CD14-positive monocyte (primary cell): ENCODE results near the gene CNTNAP2. TPM values are rescaled to one million over a fixed set of nuclear protein-coding genes. Genes with fewer than 3 reads are reported as not detected.

Source experiments
- DNase-seq, 3 donors: peaks; one replicate each; pipeline ENCODE4 v3.0.0-alpha.2; 2011 to 2022
- H2AFZ ChIP-seq: 2 replicates; pipeline ENCODE4 v1.6.0; 2012; ENCODE audit warnings: mild to moderate bottlenecking, low read depth, low read length, inconsistent platforms; ENCODE audit not compliant: insufficient read depth, poor library complexity, severe bottlenecking
- H3K27ac ChIP-seq, 2 donors: 1 replicate in 1 of 2; 2 replicates in 1 of 2; pipeline ENCODE4 v1.5.1; 2012 to 2013; ENCODE audit warnings: low read length in 2 of 2, control low read depth in 1 of 2, inconsistent platforms in 1 of 2, low read depth in 1 of 2, mild to moderate bottlenecking in 1 of 2
- H3K27me3 ChIP-seq, 2 donors: one replicate each; pipeline versions ENCODE4 v1.6.0 to v1.6.1; 2011 to 2013; ENCODE audit warnings: low read length in 2 of 2; ENCODE audit not compliant: control insufficient read depth in 2 of 2, insufficient read depth in 2 of 2
- H3K36me3 ChIP-seq, 2 donors: replicated peaks in 1 of 2; 1 replicate in 1 of 2; 2 replicates in 1 of 2; pipeline versions ENCODE4 v1.5.1 to v1.6.1; 2012 to 2013; ENCODE audit warnings: low read length in 2 of 2, control low read depth in 1 of 2, inconsistent platforms in 1 of 2, mild to moderate bottlenecking in 1 of 2; ENCODE audit not compliant: insufficient read depth in 2 of 2, control insufficient read depth in 1 of 2
- H3K4me1 ChIP-seq, 2 donors: 1 replicate in 1 of 2; 2 replicates in 1 of 2; pipeline versions ENCODE4 v1.5.1 to v1.6.1; 2012 to 2013; ENCODE audit warnings: low read length in 2 of 2, control low read depth in 1 of 2, inconsistent platforms in 1 of 2, mild to moderate bottlenecking in 1 of 2, moderate library complexity in 1 of 2; ENCODE audit not compliant: insufficient read depth in 2 of 2, control insufficient read depth in 1 of 2
- H3K4me2 ChIP-seq: replicated peaks from 2 replicates; pipeline ENCODE3; 2012; ENCODE audit warnings: low read length, moderate library complexity, mild to moderate bottlenecking; ENCODE audit not compliant: poor library complexity, severe bottlenecking; ENCODE audit errors: extremely low read depth
- H3K4me3 ChIP-seq, 3 experiments: fragments of 200-600 bp in 1 of 3; sonication (generic) in 1 of 3; replicated peaks in 1 of 3; 1 replicate in 2 of 3; 2 replicates in 1 of 3; pipeline ENCODE4 v1.5.1; 2011 to 2013; ENCODE audit warnings: low read length in 3 of 3, mild to moderate bottlenecking in 3 of 3, control low read depth in 2 of 3, low read depth in 2 of 3, inconsistent platforms in 1 of 3, moderate library complexity in 1 of 3
- H3K79me2 ChIP-seq: 2 replicates; pipeline ENCODE4 v1.6.0; 2012; ENCODE audit warnings: mild to moderate bottlenecking, control low read depth, inconsistent platforms, low read length, moderate library complexity; ENCODE audit not compliant: insufficient read depth
- H3K9ac ChIP-seq: 2 replicates; pipeline ENCODE4 v1.6.0; 2017; ENCODE audit warnings: low read length, mild to moderate bottlenecking; ENCODE audit not compliant: insufficient read depth, poor library complexity, severe bottlenecking
- H3K9me3 ChIP-seq, 2 donors: replicated peaks in 1 of 2; 1 replicate in 1 of 2; 2 replicates in 1 of 2; pipeline versions ENCODE4 v1.5.1 to v1.6.1; 2012 to 2013; ENCODE audit warnings: low read length in 2 of 2, control low read depth in 1 of 2; ENCODE audit not compliant: control insufficient read depth in 1 of 2, insufficient read depth in 1 of 2
- H4K20me1 ChIP-seq: 2 replicates; pipeline ENCODE4 v1.6.0; 2012; ENCODE audit warnings: mild to moderate bottlenecking, low read length, control low read depth, moderate library complexity; ENCODE audit not compliant: insufficient read depth
- H3K27ac Mint-ChIP-seq, 7 donors: one replicate each; pipeline ENCODE4 v1.8.0; 2020; ENCODE audit warnings: mild to moderate bottlenecking in 7 of 7, mixed read lengths in 7 of 7, moderate library complexity in 6 of 7, inconsistent platforms in 2 of 7
- H3K27me3 Mint-ChIP-seq, 3 donors: one replicate each; pipeline ENCODE4 v1.8.0; 2021 to 2022; ENCODE audit warnings: low read depth in 3 of 3, mild to moderate bottlenecking in 3 of 3, mixed read lengths in 3 of 3, moderate library complexity in 3 of 3, inconsistent platforms in 1 of 3
- H3K36me3 Mint-ChIP-seq, 2 donors: one replicate each; pipeline ENCODE4 v1.8.0; 2020; ENCODE audit warnings: mixed read lengths in 2 of 2, inconsistent platforms in 1 of 2, mild to moderate bottlenecking in 1 of 2
- H3K4me1 Mint-ChIP-seq: one replicate; pipeline ENCODE4 v1.8.0; 2020; ENCODE audit warnings: mild to moderate bottlenecking, mixed read lengths
- H3K4me3 Mint-ChIP-seq, 2 donors: one replicate each; pipeline ENCODE4 v1.8.0; 2020; ENCODE audit warnings: mild to moderate bottlenecking in 2 of 2, mixed read lengths in 2 of 2, moderate library complexity in 1 of 2
- H3K9me3 Mint-ChIP-seq, 7 donors: one replicate each; pipeline ENCODE4 v1.8.0; 2020 to 2022; ENCODE audit warnings: mixed read lengths in 7 of 7, mild to moderate bottlenecking in 6 of 7, moderate library complexity in 6 of 7, inconsistent platforms in 2 of 7
- CTCF ChIP-seq: fragments of 200-600 bp; IDR thresholded peaks from one replicate; pipeline ENCODE4 v1.8.0; 2022; ENCODE audit warnings: antibody characterized with exemption, mild to moderate bottlenecking
- WGBS: methylation state at CpG from one replicate; pipeline ENCODE4 v1.1.5; 2013; ENCODE audit warnings: missing lambda C conversion rate; ENCODE audit not compliant: insufficient coverage; 5-methylcytosine and 5-hydroxymethylcytosine counted together
- intact Hi-C, 2 donors: fragments of 100-400 bp; cut with micrococcal nuclease; formaldehyde crosslinking; loops; one replicate each; pipeline versions ENCODE4 v1.15.0 to v1.15.1; 2023
- polyA plus RNA-seq, 3 donors: library from polyadenylated mRNA; depleted of rRNA in 1 of 3; unstranded in 2 of 3; stranded (reverse) in 1 of 3; fragments of 300-500 nt in 2 of 3; fragments of >200 nt in 1 of 3; fragmentation: Illumina TruSeq in 2 of 3; gene quantifications; 1 replicate in 2 of 3; 2 replicates in 1 of 3; pipeline ENCODE4 v1.2.3, GENCODE V29; 2012 to 2021

Gene CNTNAP2
- polyA plus RNA-seq, 3 donors: 0.01 TPM; not detected in 2

- Mint-ChIP-seq H3K36me3 (no peaks in the 10 kb centered on the region), H3K9me3 (peaks cover 0 to 7% (median 2%) of the 10 kb centered on the region in 7 donors), H3K4me1 (no peaks in the 10 kb centered on the region), H3K27ac (no peak overlapping the region), H3K27me3 (no peaks in the 10 kb centered on the region), H3K4me3 (no peak overlapping the region)
- Histone ChIP-seq H4K20me1 (no peaks in the 10 kb centered on the region), H2AFZ (no peak overlapping the region), H3K9ac (no peak overlapping the region), H3K27ac (no peak overlapping the region), H3K4me2 (no peak overlapping the region), H3K27me3 (no peaks in the 10 kb centered on the region), H3K36me3 (no peaks in the 10 kb centered on the region), H3K4me3 (no peak overlapping the region), H3K4me1 (no peaks in the 10 kb centered on the region), H3K9me3 (no peaks in the 10 kb centered on the region), H3K79me2 (no peaks in the 10 kb centered on the region)
- intact Hi-C loops: no loop called here
- DNase-seq: no peak
- no CpG with 5 or more reads among the region's 1 CpG for WGBS
- TF ChIP-seq CTCF: no peak
Measured at GRCh38 chr7:146937836-146938235, 821.2 kb downstream of the CNTNAP2 start.

GRCh38 chr7:146943483-146943882 is 826.9 kb downstream of the CNTNAP2 start:
- Histone ChIP-seq H3K4me2 (no peak overlapping the region), H4K20me1 (no peaks in the 10 kb centered on the region), H3K27ac (no peak overlapping the region), H3K36me3 (no peaks in the 10 kb centered on the region), H2AFZ (no peak overlapping the region), H3K9me3 (no peaks in the 10 kb centered on the region), H3K79me2 (no peaks in the 10 kb centered on the region), H3K9ac (no peak overlapping the region), H3K4me3 (no peak overlapping the region), H3K4me1 (peaks cover 0 to 1% of the 10 kb centered on the region in 2 donors), H3K27me3 (no peaks in the 10 kb centered on the region)
- no peak overlapping the region for H3K27ac Mint-ChIP-seq
- no peaks in the 10 kb centered on the region for H3K4me1 Mint-ChIP-seq
- 86% methylated on average over 1 of the region's 2 CpGs for WGBS
- H3K27me3 Mint-ChIP-seq: peaks cover 0 to 1% (median 0%) of the 10 kb centered on the region in 3 donors
- no peak overlapping the region for H3K4me3 Mint-ChIP-seq
- peaks cover 0 to 10% (median 3%) of the 10 kb centered on the region in 7 donors for H3K9me3 Mint-ChIP-seq
- intact Hi-C loops: no loop called here
- DNase-seq: no peak
- H3K36me3 Mint-ChIP-seq: no peaks in the 10 kb centered on the region
- no peak for TF ChIP-seq CTCF
